ENCODE data around the gene SH3BP4. TPM values are rescaled to one million over a fixed set of nuclear protein-coding genes. Genes with fewer than 3 reads are reported as not detected.

SH3BP4 gene
- total RNA-seq, 1 experiment from 2014 or later: 93.8 TPM

DNA sequence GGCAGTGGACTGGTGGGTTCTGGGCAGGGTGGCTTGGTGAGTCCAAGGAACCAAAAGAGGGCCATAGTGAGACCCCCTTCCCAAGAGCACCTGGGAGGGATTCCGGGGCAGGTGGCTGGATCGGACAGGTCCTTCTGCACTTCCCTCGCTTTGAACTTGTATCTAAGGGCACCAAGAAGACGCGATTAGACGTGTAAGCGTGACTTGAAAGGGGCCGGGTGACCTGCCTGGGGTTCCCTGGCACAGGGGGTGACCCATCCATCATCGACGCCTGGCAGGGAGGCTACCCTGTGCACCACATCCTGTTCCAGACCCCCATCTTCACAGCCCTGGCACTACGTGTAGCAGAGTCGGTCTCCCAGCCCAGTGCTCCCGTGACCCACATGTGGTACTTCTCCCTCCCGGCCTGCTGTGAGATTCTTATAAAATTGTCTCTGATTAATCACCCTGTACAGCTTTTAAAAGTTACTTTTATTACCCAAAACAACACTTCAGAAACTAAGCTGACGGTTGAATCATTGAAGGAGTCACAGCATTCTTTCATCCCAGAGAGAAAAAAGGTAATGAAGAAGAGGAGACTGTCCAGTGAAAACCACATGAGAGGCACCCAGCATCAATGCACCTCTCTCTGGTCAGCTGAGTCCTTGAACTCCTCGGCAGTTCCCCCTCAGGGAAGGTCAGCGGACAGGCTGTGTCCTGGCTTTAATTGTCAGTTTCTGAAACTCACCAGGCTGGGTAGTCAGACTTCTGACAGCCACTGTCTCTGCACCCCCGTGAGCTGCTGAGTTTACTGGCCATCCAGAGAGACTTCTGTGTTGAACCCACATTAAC is 13.0 kb downstream of the SH3BP4 start:
- Histone ChIP-seq H4K91ac (ENCODE audit: insufficient read length, low read depth, low read length) (no peak overlapping the region), H3K9me3 (ENCODE audit: control insufficient read depth, low read depth, low read length) (no peaks in the 10 kb centered on the region), H3K9ac (ENCODE audit: extremely low read depth, insufficient read length, low read length) (no peak overlapping the region), H3K4me1 (ENCODE audit: insufficient read depth, low read length) (peaks cover 30% of the 10 kb centered on the region), H3K79me1 (ENCODE audit: insufficient read depth, low read depth, low read length, poor library complexity, severe bottlenecking) (peaks cover 9% of the 10 kb centered on the region), H2BK20ac (ENCODE audit: low read depth, low read length, poor library complexity, severe bottlenecking) (no peak overlapping the region), H2BK120ac (ENCODE audit: low read depth, low read length, poor library complexity, severe bottlenecking) (no peak overlapping the region), H3K27ac (ENCODE audit: insufficient read length, low read depth, low read length) (no peak overlapping the region), H2BK5ac (ENCODE audit: insufficient read length, low read length) (no peak overlapping the region), H3K18ac (ENCODE audit: insufficient read length, low read depth, low read length) (no peak overlapping the region), H3K23me2 (ENCODE audit: insufficient read length, low read depth, low read length, poor library complexity, severe bottlenecking) (peaks cover 3% of the 10 kb centered on the region), H2BK15ac (ENCODE audit: low read depth, low read length) (no peak overlapping the region), H3K4me2 (ENCODE audit: insufficient read depth, insufficient read length, low read length) (no peak overlapping the region), H2BK12ac (ENCODE audit: insufficient read length, low read depth, low read length) (no peak overlapping the region), H3K23ac (ENCODE audit: insufficient read length, low read depth, low read length) (no peak overlapping the region), H4K5ac (ENCODE audit: insufficient read length, low read depth, low read length) (no peak overlapping the region), H3T11ph (ENCODE audit: low read length) (no peak overlapping the region), H2AK5ac (ENCODE audit: insufficient read length, low read length) (no peak overlapping the region), H3K4ac (ENCODE audit: low read depth, low read length) (no peak overlapping the region), H4K8ac (replicated peaks; ENCODE audit: insufficient read length, low read depth, low read length) (no peak overlapping the region), H2AFZ (ENCODE audit: low read length) (no peak overlapping the region), H3K79me2 (ENCODE audit: insufficient read depth, low read length) (peaks cover 33% of the 10 kb centered on the region; the same call in 1 of the 2 replicates), H3K27me3 (ENCODE audit: insufficient read depth, low read length) (no peaks in the 10 kb centered on the region), H3K56ac (ENCODE audit: insufficient read length, low read depth, low read length) (no peak overlapping the region), H4K20me1 (ENCODE audit: control insufficient read depth, insufficient read depth, insufficient read length) (peaks cover 2% of the 10 kb centered on the region), H3K14ac (ENCODE audit: insufficient read depth, low read length) (no peak overlapping the region)
- DNase-seq: no peak
- Mint-ChIP-seq H3K4me1 (peaks cover 73 to 76% of the 10 kb centered on the region in 2 experiments), H3K4me3 (no peak overlapping the region), H3K27ac (peak overlapping the region in 2 of 3 experiments; percentile 51 to 53; a peak in 2 of 7 replicates), H3K9me3 (no peaks in the 10 kb centered on the region), H3K36me3 (ENCODE audit: insufficient read depth in 1 of 3, low read depth in 3 of 3) (peaks cover 7 to 41% (median 12%) of the 10 kb centered on the region in 3 experiments), H3K27me3 (ENCODE audit: low read depth) (no peaks in the 10 kb centered on the region)
- WGBS (ENCODE audit: extremely low coverage, insufficient read length, low lambda C conversion rate): no CpG with 5 or more reads among the region's 18 CpGs
- TF ChIP-seq, protein P1, sequence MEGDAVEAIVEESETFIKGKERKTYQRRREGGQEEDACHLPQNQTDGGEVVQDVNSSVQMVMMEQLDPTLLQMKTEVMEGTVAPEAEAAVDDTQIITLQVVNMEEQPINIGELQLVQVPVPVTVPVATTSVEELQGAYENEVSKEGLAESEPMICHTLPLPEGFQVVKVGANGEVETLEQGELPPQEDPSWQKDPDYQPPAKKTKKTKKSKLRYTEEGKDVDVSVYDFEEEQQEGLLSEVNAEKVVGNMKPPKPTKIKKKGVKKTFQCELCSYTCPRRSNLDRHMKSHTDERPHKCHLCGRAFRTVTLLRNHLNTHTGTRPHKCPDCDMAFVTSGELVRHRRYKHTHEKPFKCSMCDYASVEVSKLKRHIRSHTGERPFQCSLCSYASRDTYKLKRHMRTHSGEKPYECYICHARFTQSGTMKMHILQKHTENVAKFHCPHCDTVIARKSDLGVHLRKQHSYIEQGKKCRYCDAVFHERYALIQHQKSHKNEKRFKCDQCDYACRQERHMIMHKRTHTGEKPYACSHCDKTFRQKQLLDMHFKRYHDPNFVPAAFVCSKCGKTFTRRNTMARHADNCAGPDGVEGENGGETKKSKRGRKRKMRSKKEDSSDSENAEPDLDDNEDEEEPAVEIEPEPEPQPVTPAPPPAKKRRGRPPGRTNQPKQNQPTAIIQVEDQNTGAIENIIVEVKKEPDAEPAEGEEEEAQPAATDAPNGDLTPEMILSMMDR (conservative IDR thresholded peaks at IDR 0.05): no peak
